GM19463 (cell line): ENCODE data around the gene CCNI.
"Not testable (repeated sequence)": the region's sequence is repeated elsewhere in the genome, so short reads cannot be mapped to it uniquely, and the experiment has no call there.

Experiments used
- ATAC-seq: cut with Tn5 transposase; IDR thresholded peaks from one replicate; pipeline ENCODE4 v1.9.1; 2021; ENCODE audit warnings: mild to moderate bottlenecking, moderate library complexity; ENCODE audit not compliant: unreplicated experiment

The CCNI gene

DNA sequence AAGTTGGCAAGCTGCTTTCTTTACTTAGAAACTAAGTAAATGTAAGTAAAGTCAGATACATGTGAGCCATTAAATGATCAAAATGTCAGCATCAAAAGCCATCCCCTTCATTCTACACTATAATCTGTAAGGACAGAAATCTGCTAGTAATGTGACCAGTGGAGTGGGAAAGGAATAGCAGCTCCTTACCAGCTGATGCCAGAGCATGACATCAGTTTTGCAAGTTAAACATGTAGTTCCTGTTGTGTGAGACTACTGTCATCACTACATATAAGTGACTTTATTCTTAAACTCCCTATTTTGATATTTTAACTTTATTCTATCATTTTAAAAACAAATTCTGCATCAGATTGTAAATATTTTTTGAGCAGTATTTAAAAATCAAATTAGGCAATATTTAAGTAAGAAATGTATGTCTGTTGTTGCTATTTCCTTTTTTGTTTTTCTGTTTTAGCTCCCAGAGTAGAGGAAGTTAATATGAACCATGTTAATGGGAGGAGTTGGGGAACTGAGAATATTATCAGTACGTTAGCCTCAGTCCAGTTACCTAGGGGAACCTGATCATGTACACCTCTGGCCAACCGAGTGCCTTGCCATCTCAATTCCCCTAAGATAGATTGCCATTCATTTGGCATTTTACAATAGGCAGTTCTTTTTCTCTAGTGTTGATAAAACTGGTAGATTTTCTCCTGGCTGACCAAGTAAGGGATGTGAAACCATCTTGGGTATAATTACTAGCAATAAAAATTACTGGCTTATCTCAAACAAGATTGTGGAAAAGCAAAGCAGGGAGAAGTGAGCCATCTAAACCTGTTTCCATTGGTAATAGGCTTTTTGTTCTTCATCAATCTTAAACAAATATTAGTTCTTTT is 34.7 kb downstream of the CCNI start:
- no peak for ATAC-seq

DNA sequence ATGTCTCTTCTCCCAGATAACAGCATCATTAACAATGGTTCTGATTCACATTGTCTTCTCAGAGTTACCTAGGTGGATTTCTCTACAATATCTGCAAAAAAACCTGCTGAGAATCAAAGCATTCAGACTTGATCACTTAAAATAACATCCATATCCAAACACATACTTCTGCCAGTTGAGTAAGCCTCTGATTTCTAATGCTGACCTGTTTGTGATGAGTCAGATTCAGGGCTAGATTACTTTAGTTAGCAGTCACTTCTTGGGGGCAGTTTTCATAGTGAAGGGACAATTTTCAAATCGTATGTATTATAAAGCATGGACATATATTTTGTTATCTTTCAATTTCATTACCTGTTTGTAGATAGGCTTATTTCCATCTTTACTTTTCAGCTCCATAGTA is 35.5 kb downstream of the CCNI start:
- ATAC-seq, result no peak

DNA sequence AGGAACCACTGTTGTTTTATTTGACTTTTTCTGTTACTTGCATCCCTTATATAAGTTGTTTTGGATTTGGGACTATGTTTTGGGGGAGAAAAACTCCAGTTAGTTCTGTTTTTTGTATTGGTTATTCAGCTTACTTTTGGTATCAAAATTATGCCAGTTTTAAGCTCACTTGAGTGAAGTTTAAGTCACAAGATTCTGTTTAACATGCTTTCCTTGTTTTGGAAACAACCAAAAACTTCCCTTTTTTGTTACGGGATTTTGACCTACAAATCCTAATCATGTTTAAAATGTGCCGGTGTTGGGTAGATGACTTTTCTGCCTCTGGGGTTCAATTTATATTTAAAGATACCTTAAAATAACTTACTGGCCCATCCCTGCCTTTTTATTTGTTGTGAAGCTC is 36.0 kb downstream of the CCNI start:
- ATAC-seq, result no peak

DNA sequence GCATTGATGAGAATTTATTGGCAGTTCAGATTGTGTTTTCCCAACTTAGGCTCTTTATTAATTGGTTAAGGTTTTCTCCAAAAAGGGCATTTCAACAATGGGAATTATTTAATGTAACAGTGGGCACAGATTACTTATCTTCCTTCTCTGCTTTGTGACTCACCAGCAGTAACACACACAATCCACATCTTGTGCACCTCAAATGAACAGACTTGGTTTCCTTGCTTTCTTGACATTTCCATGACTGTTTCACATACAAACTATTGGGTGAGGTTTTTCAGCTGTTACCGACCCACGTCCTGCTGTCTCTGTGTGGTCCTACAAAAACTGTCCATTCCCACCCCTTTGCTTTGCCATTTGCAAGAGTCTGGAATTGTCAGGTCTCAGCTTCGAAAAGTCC is 38.1 kb downstream of the CCNI start:
- no peak for ATAC-seq

DNA sequence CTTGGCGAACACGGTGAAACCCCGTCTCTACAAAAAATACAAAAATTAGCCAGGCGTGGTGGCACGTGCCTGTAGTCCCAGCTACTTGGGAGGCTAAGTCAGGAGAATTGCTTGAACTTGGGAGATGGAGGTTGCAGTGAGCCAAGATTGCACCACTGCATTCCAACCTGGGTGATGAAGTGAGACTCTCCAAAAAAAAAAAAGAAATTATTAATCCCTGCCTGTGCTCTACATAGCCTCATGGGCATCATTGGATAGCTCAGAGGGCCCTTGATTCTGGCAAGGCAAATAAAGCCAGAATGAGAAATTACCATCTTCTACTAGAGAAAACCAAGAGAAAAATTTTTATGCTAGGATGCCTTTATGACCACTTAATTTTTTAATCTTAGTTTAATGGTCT is 38.6 kb downstream of the CCNI start:
- ATAC-seq, result not testable (repeated sequence)

DNA sequence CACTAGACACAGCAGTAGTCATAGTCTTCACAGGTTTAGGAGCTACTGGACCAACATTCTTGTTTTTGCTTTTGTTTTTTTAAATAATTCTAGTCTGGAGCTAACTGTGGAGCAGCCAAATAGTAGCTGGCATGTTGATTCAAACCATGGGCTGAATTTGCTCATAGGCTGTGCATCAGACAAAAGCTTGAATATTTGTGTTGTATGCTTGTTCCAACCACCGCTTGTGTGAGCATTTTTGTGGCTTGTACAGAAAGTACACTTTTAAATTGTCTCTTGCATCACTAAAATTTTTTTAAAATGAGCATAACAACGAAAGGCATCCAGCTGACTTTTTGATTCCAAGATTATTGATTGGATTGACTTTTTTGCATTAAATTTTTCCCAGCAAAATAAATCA is 39.6 kb downstream of the CCNI start:
- no peak for ATAC-seq

DNA sequence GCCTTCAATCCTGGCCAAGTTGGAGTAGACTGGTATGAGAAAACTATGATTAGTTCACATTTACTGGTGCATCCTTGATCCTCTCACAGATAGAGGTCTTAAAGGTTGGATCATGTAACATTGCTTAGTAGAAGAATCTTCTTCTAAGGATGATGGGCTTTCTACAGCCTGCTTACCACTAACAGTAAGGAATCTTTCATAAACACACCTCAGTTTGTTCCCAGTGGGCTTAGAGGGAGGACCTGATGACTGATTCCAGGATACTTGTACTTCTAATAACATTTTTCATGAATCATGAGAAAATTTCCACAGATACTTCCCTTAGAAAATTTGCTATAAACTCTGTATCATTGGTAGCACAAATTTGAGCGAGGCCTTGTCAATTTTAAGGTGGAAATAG is 40.6 kb downstream of the CCNI start:
- no peak for ATAC-seq

DNA sequence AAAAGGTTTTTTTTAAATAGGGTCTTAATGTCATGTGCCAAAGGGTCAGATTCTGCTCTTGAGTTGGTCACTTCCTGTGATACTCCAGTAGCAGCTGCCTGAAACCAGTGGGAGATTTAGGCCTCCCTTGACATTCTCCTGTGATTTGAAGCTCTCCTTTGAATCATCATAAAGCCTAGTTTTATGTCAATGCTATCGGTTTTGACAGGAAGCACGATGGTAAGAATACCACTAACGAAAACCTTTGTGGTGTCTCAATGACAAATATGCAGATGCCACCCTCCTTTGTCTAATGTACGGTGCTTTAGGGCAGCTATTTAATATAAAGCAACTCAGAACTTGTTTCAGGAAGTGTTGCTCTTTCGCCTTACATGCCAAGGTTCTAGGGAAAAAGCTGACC is 44.2 kb downstream of the CCNI start:
- no peak for ATAC-seq

DNA sequence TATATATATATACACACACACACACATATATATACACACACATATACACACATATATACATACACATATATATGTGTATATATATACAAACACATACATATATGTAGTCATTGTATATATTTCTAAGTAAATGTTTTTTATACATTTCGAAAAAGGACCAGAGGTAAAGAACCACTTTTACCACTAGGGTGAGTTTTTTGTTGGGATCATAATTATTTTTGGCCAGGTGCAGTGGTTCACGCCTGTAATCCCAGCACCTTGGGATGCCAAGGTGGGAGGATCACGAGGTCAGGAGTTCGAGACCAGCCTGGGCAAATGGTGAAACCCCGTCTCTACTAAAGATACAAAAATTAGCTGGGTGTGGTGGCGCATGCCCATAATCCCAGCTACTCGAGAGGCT is 46.0 kb downstream of the CCNI start:
- ATAC-seq, result not testable (repeated sequence)

DNA sequence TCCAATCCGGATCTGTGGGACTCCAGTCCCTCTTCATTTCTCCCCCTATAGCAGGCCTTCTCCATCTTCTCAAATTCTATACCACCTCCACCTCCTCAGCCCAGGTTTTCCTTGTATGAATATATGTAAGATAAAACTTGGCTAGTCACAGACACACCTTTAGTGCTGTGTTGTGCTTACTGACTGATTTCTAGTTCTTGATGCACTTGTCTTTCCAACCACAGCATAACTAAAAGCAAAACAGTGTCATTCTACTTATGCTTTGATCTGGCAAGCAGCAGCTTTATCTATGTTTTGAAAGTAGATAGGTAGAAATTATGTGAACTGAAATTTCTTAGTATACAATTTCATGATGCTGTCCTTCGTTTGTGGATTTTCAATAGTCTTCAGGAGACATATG is 47.5 kb downstream of the CCNI start:
- no peak for ATAC-seq

DNA sequence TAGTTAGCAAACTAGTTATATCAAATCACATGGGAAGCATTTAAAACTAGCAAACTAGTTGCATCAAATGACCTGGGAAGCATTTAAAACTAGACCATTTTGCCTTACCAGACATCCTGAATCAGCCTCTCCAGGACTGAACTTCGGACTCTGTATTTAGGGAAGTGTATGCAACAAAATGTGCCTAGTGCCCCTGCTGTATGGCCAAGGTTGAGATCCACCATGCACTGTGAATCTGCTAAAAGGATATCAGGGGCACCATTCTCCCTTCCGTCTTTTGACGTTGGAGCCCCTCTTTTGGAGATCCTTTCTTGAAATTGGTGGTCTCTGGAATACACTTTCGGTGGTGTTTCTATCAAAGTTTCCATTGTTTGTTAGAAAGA is 49.5 kb downstream of the CCNI start:
- no peak for ATAC-seq

DNA sequence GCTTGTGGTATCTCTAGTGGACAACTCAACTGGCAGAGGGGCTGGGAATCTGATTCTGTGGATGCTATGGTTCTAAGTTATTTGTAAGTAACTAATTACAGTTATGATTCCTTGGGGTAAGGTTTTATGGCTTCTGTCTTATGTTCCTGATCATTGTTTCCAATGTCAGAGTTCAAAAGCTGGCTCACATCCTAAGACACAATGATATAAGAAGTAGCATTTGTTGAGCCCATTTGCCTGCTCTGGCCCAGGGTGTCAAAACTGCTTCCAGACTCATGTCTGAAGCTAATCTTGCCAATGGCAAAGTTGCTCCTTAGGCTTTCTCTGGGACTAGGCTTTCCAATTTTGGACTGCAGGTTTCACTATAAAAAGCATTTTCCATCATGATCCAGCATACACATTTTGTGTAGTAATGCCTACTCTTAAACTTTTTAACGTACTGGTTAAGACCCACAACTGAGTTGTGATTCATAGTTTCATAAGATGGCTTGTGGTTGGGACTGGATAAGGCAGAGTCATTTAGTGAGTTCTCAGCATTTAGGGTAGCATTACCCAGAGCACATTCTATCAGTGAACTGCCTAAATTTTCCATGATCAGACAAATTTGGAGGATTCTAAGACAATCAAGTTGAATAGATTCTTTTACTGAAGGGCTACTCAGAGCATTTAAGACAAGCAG is 50.0 kb downstream of the CCNI start:
- ATAC-seq, result peak; percentile 95

DNA sequence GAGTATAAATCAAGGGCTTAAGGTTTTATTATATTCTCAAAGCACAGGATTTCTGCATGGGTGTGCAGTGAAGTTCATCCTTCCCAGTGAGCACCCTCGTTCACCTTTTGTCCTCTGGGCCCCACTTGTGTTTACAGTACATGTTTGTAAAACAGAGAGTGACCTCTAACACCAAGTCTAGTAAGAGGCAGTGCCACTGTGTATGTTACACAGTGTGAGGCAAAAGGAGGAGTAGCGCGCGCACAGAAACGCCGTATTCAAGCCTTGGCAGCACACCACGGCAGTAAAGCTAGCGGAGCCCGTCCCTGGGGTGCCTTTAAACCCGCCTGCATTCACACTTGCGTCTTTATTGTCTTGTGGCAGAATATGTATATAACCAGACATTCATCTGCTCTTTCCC is 51.9 kb downstream of the CCNI start:
- ATAC-seq, result no peak

DNA sequence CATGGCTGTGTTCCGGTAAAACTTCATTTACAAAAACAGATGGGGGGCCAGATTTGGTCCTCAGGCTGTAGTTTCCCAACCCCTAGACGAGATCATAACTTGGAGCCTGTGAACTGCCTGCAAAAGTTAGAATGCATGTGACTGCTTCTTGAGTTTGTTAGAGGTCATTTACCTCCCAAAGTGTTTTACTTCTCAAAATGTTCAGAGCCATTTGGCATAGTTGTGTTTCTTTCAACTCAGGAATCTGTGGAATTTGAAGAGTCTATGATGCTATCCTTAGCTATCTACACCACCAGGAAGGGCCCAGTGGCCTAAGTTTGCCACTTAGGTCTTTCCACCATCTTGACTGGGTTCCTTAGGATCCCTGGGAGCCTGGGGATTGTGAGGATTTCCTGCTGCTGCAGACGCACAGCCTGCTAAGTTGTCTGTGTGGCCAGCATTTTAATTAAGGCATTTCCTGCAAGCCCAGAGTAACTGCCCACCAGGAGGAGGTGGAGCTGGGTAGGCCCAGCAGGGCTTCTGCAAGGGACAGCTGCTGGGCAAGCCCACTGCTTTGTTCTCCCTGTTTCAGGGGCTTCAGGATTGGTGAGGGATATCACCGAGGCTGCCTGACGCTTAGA is 53.1 kb downstream of the CCNI start:
- no peak for ATAC-seq

DNA sequence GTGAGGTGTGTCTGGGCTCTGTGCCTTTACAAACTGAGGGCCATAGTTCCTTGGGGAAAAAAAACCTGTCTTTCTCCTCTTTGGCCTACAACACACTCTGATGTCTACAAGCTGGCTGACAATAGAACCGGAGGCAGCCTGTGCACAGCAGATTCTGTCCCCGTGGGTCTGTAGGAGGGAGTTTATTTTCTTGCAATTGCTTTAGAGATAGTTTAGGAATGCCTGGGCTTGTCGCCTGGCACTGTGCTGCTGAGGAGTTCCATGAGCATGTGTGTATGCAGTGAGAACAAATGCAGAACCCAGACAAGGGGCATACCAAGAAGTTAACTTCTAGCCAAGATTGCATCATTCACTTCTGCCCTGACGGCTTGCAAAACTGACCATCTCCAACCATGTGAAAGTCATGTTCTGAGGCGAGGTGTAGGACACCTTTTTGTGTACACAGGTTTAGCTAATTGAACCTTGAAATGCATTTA is 54.1 kb downstream of the CCNI start:
- no peak for ATAC-seq

DNA sequence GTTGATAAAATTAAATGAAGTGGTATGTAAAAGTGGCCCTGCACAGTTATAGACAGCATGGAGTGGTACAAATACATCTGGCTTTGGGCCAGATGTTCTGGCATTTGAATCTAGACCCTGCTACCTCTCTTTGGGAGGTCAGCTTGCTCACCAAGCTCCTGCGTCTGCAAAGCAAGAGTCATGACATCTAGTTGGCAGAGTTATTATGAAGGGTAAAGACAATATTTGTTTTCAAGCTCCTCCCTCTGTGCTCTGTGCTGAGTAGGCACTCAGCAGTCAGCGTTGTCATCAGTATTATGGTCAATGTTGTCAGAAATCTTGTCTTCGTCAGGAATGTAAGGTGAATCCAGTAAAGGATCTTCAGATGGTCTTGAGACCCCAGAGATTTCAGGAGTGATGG is 55.8 kb downstream of the CCNI start:
- no peak for ATAC-seq

DNA sequence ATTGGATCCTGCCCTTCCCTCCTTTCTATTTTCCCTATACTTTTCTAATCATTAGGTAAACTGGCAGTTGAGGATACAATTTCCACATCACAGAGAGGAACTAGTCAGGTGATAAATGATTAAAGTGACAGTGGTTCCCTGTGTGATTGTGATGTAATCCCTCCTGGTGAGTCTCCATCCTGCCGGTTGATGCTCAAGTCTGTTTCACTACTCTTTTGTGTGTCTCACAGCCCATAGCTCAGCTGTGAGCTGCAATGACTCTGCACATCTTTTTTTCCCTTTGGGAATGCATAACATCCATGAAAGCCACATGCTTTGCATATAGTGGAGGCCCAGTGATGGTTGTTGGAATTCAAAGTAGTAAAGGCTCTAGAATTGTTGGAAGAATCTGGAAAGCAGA is 60.4 kb downstream of the CCNI start:
- ATAC-seq, result no peak

DNA sequence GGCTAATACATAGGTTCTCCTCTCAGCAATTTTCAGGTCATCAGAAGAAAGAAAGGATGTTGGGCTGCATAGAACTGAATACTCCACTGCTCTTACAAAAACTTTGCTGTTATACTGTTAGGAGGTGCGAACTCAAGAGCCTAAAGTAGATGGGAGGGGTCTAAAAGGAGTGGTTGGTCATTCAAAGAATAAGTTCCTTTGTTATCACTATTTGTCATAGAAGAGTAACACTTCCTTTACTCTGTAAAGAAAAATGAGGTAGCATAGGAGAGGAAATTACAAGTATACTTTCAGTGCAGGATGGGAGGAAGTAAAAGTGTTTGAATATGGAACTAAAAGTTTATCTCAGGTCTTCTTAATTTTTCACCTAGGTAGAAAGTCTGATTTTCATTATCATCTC is 61.5 kb downstream of the CCNI start:
- no peak for ATAC-seq

DNA sequence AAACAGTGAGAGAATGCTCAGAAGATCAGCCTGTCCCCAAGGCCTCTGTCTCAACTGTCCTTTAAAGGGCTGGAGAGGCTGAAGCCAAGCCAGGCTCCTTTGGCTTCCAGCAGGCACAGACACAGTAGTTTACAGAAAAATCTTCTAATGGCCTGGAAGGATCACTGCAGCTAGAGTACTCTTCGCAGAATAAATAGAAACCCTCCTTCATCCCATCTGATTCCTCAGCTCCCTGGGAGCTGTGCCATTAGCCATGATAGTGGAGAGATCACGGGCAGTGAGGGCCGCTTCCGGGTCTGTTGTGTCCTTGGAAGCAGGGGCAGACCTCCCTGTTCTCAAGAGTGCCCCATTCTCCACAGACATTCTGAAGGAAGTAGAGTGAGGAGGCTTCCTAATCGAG is 63.1 kb downstream of the CCNI start:
- ATAC-seq, result no peak

DNA sequence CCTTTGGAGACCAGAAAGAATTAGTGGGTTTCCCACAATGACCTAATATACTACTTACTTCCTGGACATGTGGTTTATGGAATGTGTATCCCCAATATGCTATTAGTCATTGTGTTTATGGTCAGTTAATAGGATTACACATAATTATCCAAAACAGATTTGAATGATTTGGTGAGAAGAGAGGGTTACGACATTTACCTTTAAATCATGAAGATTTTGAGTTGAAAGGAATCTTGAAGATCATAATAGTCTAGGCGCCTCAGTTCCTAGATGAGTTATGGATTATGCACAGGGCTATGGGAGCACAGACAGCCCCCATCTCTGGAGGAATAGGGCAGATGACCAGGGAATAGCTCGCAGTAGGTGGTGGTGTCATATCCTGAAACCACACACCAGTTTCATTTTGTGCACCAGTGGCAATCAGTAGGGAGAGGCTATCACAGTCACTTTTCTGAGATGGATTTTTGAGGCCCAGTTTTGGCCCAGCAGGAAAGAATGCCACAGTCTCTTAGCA is 64.9 kb downstream of the CCNI start:
- ATAC-seq, result no peak

DNA sequence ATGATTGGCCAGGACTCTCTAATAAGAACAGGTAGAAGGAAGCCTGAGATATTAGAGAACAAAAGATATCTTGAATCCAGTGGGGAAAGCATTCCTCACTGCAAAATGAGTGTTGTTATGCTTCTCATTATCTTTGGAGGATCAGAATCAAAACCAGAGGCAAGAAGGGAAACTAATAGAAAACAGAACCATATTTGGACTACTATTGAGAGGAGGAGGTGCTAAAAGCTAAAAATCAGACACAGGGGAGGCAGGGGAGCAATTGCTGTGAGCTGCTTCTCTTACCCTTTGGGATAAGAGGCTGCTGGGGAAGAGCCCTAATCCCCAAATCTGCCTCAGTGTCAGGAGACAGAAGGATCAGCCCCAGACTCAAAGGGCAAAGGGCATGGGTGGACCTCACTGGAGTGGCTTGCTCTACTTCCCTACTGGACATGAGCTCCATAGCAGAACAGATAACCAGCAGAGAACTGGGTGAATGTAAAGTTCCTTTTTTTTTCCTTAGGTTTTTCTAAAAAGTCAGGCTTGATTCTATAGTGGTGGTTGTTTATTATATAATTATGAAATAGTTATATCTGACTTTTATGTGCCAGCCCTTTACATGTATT is 66.2 kb downstream of the CCNI start:
- no peak for ATAC-seq
